ENCODE results near the gene AKIRIN2. TPM values are rescaled to one million over a fixed set of nuclear protein-coding genes. Genes with fewer than 3 reads are reported as not detected.
"Not testable (repeated sequence)": the region's sequence is repeated elsewhere in the genome, so short reads cannot be mapped to it uniquely, and the experiment has no call there.

The AKIRIN2 gene
- total RNA-seq, 4 donors from 2014 or later = 20.1 to 24.0 (median 21.9) TPM

DNA sequence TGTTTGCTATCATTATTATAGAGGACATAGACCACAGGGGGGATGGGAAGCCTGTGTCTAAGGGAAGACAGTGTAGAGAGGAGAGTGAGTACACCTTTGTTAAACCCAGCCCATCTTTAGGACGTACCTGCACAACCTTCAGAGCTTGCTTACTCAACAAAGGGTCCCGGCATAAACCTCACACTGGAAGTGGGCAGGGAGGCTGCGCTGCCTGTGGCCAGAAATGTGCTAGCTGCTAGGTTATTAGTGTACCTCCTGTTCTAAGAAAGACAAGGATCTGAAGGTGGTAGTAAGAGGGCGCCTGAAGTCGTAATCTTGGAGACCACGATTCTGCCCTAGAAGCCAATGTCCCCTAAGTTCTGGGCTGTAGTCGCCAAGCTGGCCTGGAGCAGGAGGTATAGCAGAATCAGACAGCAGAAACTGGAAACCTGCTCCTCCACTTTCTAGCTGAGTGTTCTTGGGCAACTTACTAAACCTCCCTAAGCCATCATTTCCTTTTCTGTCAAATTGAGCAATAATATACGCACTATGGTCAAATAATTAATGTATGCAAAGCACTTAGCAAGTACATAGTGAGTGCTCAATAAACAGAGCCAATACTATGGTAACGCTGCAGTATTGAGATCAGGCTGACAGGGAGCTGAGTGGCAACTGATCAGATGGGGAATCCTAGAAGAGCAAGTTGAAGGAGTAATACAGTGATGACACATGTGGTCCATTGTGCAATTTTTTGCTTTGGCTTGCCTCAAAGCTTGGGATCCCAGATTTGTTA, 16.8 kb upstream of the AKIRIN2 start:
- H3K4me3 ChIP-seq (replicated peaks in 1 of 3) = no peak overlapping the region
- TF ChIP-seq POLR2A (IDR thresholded peaks at IDR 0.05) = no peak
- TF ChIP-seq, protein P1, sequence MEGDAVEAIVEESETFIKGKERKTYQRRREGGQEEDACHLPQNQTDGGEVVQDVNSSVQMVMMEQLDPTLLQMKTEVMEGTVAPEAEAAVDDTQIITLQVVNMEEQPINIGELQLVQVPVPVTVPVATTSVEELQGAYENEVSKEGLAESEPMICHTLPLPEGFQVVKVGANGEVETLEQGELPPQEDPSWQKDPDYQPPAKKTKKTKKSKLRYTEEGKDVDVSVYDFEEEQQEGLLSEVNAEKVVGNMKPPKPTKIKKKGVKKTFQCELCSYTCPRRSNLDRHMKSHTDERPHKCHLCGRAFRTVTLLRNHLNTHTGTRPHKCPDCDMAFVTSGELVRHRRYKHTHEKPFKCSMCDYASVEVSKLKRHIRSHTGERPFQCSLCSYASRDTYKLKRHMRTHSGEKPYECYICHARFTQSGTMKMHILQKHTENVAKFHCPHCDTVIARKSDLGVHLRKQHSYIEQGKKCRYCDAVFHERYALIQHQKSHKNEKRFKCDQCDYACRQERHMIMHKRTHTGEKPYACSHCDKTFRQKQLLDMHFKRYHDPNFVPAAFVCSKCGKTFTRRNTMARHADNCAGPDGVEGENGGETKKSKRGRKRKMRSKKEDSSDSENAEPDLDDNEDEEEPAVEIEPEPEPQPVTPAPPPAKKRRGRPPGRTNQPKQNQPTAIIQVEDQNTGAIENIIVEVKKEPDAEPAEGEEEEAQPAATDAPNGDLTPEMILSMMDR (IDR thresholded peaks at IDR 0.05) = no peak
- H3K27me3 ChIP-seq = no peaks in the 10 kb centered on the region
- no peak overlapping the region for H3K27ac ChIP-seq
- no peak for DNase-seq
- H3K36me3 ChIP-seq = no peaks in the 10 kb centered on the region
- intact Hi-C loops (cut with DNase I) = no loop called here
- H3K9me3 ChIP-seq = no peaks in the 10 kb centered on the region
- H3K4me1 ChIP-seq = peaks cover 7 to 14% of the 10 kb centered on the region in 2 donors
- WGBS, 2 donors = 87 to 90% methylated on average over 9 of the region's 9 CpGs

DNA sequence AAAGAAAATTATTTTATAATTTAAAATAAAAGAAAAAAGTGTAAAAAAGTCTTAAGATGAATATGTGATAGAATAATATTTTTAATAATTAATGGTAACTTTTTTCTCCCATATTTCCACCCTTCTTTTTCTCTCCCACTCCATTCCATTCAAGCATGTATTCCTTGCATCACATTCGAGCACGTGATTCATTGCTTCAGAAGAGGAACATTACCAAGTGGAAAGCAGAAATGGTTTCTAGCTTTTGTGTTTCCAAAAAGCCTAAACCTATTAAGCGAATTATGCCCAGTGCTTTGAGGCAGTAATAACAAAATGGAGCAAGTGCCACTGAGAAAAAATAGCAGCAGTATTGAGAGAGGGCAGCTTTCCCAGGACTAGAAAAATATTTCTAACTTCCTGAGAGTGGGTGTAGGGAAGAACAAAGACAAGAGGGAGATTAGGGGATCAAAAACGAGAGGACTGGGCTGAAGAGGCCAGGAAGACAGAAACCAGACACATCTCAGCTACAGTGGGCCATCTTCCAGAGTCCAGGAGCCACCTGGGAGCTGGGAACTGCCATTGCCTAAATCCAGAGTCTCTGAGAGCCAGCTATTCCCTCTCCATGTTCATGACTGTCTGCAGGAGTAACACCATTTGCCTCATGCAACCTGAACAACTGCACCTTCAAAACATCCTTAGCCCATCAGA, 15.0 kb upstream of the AKIRIN2 start:
- Histone ChIP-seq H3K9me3 (no peaks in the 10 kb centered on the region), H3K36me3 (no peaks in the 10 kb centered on the region), H3K27ac (peak overlapping the region in 2 of 3 donors; percentile 24 to 37)

DNA sequence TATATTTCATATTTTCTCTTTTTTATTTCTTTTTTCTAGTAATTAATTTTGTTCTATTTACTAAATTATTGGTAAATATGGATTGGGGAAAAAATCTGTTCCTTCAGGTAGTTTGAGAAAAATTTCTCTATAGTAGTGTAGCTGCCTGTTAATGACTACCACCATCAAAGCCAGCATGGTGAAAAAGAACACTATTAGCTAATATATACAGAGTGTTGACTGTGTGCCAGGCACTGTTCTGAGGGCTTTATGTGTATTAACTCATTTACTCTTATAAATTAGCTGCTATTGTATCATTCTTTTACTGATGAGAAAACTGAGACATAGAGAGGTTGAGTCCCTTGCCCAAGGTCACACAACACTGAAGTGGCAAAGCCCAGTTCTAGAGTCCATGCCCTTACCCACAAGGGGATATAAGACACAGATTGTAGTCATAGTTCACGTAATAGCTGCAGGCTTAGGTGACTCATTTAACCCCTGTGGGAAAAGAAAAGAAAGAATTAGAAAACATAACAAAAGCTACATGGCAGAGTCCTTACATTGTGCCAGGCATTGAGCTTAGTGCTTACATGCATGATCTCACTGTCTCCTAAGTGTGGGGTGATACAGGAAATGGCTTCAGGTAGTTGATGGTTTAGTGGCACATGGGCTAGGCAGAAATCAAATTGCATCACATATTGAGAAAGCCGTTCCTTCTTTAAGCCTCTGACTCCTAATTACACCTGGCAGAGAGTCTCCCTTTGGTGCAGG, 12.2 kb upstream of the AKIRIN2 start:
- WGBS, 2 donors = 87 to 89% methylated on average over 2 of the region's 2 CpGs
- TF ChIP-seq POLR2A (IDR thresholded peaks at IDR 0.05) = no peak
- TF ChIP-seq, protein P1 (IDR thresholded peaks at IDR 0.05) = no peak
- intact Hi-C loops (cut with DNase I) = no loop called here
- Histone ChIP-seq H3K4me1 (peaks cover 0 to 4% of the 10 kb centered on the region in 2 donors), H3K27me3 (no peaks in the 10 kb centered on the region), H3K4me3 (replicated peaks in 1 of 3) (no peak overlapping the region), H3K27ac (no peak overlapping the region), H3K9me3 (no peaks in the 10 kb centered on the region), H3K36me3 (no peaks in the 10 kb centered on the region)
- DNase-seq = no peak

More for the DNA sequence above, 15.0 kb upstream of the AKIRIN2 start:
- H3K27me3 ChIP-seq = no peaks in the 10 kb centered on the region
- TF ChIP-seq, protein P1 (IDR thresholded peaks at IDR 0.05) = no peak
- TF ChIP-seq POLR2A (IDR thresholded peaks at IDR 0.05) = no peak
- intact Hi-C loops (cut with DNase I) = no loop called here
- H3K4me3 ChIP-seq (replicated peaks in 1 of 3) = no peak overlapping the region
- no peak for DNase-seq
- 27 to 34% methylated on average over 4 of the region's 4 CpGs for WGBS, 2 donors
- H3K4me1 ChIP-seq = peaks cover 0 to 4% of the 10 kb centered on the region in 2 donors

DNA sequence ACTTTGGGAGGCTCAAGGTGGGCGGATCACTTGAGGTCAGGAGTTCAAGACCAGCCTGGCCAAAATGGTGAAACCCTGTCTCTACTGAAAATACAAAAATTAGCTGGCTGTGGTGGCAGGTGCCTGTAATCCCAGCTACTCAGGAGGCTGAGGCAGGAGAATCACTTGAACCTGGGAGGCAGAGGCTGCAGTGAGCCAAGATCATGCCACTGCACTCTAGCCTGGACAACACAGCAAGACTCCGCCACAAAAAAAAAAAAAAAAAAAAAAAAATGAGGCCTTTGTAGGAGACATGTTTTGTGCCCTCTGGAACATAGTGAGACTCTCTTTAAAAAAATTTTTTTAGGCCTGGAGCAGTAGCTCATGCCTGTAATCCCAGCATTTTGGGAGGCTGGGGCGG, 10.7 kb upstream of the AKIRIN2 start:
- H3K9me3 ChIP-seq; DNase-seq; H3K4me3 ChIP-seq (replicated peaks in 1 of 3); H3K27me3 ChIP-seq; H3K4me1 ChIP-seq; H3K36me3 ChIP-seq; intact Hi-C loops (cut with DNase I); H3K27ac ChIP-seq: not testable (repeated sequence)
- 94 to 97% methylated on average over 3 of the region's 3 CpGs for WGBS, 2 donors

DNA sequence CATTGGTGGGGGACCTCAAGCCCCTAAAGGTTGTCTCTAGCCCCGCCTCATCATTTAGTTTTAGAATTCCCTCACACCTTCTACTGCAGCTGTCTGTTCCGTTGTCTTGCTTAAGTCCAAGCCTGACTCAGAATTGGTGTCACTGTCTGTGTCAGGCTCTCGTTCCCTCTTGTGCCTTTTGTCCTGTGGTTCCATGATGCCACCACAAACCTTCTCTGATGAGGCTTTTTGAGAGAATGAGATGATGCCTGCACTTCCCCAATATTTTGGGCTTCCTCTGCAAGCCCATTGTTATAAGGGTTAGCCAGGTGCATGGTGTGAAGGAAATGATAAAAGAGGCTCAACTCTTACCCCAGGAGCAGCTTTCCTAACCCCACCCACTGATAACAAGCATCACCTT, 8.1 kb upstream of the AKIRIN2 start:
- no peak overlapping the region for H3K27ac ChIP-seq
- no peaks in the 10 kb centered on the region for H3K4me1 ChIP-seq
- H3K27me3 ChIP-seq = no peaks in the 10 kb centered on the region
- no peak for DNase-seq
- 82 to 85% methylated on average over 3 of the region's 3 CpGs for WGBS, 2 donors
- intact Hi-C loops (cut with DNase I) = no loop called here
- TF ChIP-seq POLR2A (IDR thresholded peaks at IDR 0.05) = no peak
- TF ChIP-seq, protein P1 (IDR thresholded peaks at IDR 0.05) = no peak
- no peak overlapping the region for H3K4me3 ChIP-seq (replicated peaks in 1 of 3)
- no peaks in the 10 kb centered on the region for H3K9me3 ChIP-seq
- H3K36me3 ChIP-seq = no peaks in the 10 kb centered on the region

DNA sequence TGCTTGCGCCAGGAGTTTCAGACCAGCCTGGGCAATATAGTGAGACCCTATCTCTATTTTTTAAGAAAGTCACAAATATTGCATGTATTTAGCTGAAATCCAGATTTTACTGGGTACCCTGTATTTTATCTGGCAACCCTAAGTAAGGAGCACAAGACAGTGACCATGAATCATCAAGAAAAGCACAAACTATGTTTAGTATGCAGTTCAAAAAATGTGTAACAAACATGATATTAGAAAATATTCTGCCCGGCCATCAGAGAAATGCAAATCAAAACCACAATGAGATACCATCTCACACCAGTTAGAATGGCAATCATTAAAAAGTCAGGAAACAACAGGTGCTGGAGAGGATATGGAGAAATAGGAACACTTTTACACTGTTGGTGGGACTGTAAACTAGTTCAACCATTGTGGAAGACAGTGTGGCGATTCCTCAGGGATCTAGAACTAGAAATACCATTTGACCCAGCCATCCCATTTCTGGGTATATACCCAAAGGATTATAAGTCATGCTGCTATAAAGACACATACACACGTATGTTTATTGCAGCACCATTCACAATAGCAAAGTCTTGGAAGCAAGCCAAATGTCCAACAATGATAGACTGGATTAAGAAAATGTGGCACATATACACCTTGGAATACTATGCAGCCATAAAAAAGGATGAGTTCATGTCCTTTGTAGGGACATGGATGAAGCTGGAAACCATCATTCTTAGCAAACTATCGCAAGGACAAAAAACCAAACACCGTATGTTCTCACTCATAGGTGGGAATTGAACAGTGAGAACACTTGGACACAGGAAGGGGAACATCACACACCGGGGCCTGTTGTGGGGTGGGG, 6.8 kb upstream of the AKIRIN2 start:
- H3K4me1 ChIP-seq; H3K27me3 ChIP-seq; H3K27ac ChIP-seq; H3K36me3 ChIP-seq; H3K4me3 ChIP-seq (replicated peaks in 1 of 3); DNase-seq; intact Hi-C loops (cut with DNase I); H3K9me3 ChIP-seq: not testable (repeated sequence)
- WGBS, 2 donors = 72 to 77% methylated on average over 7 of the region's 7 CpGs
